GM21786 (cell line): Measurements from ENCODE around the gene CDH4.
"Not testable (repeated sequence)": the region's sequence is repeated elsewhere in the genome, so short reads cannot be mapped to it uniquely, and the experiment has no call there.

ENCODE experiments used
- ATAC-seq: cut with Tn5 transposase; IDR thresholded peaks from one replicate; pipeline ENCODE4 v1.9.1; 2021; ENCODE audit not compliant: unreplicated experiment

The CDH4 gene

DNA sequence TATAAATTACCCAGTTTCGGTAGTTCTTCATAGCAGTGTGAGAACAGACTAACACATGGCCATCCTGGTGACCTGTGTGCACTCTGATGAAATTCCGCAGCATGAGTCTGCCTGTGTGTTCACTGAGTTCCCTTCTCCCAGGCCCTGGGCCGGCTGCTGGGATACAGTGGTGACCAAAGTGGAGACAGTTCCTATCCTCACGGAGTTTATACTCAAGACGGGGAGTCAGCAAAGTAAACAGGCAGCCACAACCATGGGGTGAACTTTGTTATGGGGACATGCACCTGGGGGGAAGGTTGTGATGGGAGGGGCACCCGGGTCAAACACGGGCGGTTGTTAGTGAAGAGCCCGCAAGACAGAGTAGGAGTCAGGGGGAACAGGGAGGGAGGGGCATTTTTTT lies 202.0 kb downstream of the CDH4 start:
- no peak for ATAC-seq

DNA sequence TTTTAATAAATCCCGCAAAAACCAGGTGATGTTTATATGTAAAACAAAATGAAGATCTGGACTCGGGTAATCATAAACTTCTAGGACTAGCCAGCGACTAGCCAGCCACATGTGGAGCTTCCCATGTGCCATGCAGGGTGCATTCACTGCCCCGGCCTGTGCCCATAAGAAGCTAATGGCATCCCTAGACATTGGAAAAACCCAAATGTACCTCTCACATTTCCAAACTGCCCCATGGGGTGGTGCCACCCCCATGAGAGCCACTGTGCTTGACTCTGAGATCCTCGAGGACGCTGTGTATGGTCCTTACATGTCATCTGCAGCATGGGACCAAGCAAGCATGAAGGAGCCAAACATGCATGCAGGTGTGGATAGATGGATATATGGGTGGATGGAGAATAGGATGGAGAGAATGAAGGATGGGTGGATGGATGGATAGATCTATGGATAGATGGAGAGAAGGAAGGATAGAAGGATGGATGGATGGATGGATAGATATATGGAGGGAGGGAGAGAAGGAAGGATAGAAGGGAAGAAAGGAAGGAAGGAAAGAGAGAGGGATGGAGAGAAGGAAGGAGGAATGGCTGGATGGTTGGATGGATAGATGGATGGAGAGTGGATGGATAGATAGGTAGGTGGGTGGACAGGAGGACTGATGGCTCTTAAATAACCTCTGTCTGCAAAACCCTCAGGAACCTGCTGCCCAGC lies 203.6 kb downstream of the CDH4 start:
- no peak for ATAC-seq

- ATAC-seq: no peak
These were observed 205.7 kb downstream of the CDH4 start for GRCh38 chr20:61457725-61458124.

DNA sequence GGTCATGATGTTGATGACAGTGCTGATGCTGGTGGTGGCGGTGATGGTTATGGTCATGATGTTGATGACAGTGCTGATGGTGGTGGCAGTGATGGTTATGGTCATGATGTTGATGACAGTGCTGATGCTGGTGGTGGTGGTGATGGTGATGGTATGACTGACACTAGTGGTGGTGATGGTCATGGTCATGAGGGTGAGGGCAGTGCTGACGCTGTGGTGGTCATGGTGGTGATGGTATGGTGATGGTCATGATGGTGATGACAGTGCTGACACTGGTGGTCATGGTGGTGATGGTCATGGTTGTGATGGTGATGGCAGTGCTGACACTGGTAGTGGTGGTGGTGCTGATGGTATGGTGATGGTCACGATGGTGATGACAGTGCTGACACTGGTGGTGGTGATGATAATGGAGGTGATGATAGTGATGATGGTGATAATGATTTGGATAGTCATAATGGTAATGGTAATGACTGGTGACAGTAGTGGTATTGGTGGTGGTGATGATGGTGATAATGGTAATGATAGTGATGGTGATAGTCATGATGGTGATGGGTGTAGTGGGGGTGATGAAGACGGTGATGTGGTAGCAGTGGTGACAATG lies 206.2 kb downstream of the CDH4 start:
- ATAC-seq: no peak

GRCh38 chr20:61459266-61459665 lies 207.2 kb downstream of the CDH4 start:
- ATAC-seq: no peak

- ATAC-seq: no peak
These were observed 207.6 kb downstream of the CDH4 start for GRCh38 chr20:61459705-61460104.

DNA sequence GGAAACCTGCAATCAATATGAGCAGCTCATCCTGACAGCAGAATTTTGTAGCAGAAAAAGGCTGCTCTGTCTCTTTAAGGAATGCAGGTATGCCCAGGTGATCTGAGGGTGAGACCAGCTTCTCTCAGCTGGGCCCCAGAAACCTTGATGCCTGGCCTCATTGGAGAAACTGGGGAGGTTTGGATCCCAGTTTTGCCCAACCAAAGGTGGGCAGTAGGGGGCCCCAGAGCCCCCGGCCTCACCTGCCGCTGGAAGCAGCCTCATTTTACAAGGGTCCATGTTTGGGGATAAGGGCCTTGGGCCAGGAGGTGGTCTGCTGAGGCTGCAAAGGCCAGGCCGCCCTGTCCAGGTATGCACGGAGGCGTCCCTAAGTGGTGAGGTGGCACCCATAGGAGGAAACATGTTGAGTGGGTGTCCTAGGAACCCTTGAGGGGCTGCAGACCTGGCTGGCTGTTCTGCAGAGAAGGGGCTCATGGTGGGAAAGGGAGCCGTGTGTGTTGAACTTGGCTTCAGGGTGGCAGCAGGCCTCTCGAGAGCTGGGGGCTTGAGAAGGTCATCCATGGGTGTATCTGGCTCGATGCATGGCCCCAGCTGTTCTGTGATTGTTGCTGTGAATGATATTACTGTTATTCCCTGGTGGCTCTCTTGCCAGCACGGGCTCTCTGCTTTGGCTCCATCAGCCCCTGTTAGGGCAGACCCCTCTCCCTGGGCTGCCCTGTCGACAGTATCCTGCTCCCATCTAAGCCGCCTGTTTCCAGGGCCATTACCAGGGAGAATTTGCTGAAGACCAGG lies 208.4 kb downstream of the CDH4 start:
- no peak for ATAC-seq

GRCh38 chr20:61461461-61461860 lies 209.4 kb downstream of the CDH4 start:
- ATAC-seq: no peak

GRCh38 chr20:61464307-61465303 lies 212.5 kb downstream of the CDH4 start:
- ATAC-seq: no peak

DNA sequence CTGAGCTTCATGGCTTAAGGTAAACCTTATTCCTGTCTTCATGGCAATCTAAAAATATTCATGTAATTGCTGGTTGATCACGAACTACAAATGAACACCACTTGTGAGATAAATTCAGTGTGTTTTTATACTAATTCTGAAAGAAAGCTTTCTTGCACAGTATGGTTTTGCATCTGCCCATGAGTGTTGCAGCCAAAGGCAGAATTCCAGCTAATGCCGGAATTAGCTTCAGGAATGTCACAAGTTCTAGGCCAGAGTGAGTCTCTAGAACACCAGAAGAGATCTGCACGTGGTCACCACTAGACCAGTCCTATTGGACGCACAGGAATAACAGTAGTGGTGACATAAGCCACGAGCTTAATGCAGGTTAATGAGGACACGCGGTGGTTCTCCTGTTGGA lies 223.7 kb downstream of the CDH4 start:
- ATAC-seq: no peak

- ATAC-seq: no peak
These were observed 224.9 kb downstream of the CDH4 start for GRCh38 chr20:61476956-61477355.

- no peak for ATAC-seq
These were observed 225.4 kb downstream of the CDH4 start for GRCh38 chr20:61477451-61477861.

DNA sequence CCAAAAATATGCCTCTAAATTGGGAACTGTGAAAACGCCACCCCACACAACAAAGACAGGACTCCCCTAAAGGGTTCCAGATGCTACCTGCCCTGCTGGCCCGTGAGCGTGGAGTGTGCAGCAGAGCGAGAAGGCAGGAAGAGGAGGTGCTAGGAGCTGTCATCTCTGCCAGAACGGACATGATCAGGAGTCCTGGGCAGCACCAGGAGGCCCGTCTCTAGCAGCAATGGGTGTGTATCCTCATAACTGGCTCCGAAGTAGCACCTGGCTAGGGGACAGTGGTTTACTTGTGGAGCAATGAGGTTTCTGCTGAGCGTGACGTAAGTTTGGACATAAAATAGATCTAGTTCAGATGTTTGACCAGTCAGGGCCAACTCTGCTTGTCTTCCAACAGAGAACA lies 226.0 kb downstream of the CDH4 start:
- no peak for ATAC-seq

DNA sequence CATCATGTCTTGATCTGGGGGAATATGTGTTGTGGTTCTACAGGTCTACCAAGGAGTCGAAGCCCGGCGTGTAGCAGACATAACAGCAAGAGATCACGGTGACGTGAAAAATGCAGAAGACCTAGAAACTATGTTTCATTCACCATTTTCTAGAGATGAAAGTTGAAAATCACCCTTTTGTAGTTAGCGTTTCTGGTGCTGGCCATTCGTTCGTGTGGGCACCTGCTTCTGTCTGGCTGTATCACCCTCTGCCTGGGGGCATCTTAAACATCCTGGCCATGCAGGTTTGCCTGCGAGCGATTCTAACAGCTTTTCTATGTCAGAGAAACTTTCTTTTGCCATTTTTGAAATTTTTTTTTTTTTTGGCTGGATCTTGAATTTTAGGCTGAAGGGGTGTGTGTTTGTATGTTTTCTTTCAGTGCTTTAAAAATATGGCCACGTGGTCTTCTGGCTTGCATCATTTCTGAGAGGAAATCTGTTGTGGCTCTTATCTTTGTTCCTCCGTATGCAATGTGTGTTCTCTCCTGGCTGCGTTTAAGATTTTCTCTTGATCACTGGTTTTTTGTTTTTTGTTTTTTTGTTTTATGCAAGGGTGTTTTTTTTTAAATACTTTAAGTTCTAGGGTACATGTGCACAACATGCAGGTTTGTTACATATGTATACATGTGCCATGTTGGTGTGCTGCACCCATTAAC lies 226.7 kb downstream of the CDH4 start:
- no peak for ATAC-seq

DNA sequence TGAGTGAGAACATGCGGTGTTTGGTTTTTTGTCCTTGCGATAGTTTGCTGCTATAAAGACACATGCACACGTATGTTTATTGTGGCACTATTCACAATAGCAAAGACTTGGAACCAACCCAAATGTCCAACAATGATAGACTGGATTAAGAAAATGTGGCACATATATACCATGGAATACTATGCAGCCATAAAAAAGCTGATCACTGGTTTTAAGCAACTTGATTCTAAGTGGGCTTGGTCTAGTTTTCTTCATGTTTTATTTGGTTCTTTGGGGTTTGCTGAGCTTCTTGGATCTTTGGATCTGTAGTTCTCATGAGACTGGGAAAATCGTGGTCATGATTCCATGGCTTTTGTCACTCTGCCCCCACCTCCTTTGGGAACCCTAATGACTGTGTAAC lies 227.4 kb downstream of the CDH4 start:
- not testable (repeated sequence) for ATAC-seq

DNA sequence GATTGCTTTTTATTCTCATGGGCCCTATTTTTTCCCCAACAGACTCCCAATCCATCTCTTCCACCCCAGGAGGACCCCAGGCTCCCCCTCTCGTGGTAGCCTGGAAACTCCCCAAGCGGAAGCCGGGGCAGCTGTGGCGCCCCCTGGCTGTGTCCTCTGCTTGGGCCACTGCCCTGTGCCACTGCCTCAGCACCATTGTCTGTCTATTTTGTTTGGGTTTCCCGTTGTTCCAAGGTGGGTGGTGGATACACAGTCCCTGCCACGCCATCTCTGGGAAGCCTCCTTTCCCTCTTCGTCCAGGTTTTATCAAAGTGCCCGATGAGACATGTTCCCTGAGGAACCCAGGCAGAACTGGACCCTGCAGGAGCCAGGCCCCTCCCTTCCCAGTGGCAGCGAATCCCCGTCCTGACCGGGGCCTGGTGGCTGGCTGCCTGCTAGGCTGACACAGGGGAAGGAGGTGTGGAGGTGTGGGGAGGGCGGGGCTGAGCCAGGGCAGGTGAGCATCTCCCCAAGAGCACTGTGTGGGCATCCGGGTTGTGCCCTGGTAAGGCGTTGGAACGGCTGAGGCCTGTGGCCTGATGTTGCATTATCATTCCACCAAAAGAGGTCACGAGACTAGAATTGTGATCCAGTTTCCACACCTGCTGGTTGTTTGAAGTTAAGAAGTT lies 228.2 kb downstream of the CDH4 start:
- no peak for ATAC-seq

- ATAC-seq: no peak
These were observed 230.2 kb downstream of the CDH4 start for GRCh38 chr20:61482056-61482887.

DNA sequence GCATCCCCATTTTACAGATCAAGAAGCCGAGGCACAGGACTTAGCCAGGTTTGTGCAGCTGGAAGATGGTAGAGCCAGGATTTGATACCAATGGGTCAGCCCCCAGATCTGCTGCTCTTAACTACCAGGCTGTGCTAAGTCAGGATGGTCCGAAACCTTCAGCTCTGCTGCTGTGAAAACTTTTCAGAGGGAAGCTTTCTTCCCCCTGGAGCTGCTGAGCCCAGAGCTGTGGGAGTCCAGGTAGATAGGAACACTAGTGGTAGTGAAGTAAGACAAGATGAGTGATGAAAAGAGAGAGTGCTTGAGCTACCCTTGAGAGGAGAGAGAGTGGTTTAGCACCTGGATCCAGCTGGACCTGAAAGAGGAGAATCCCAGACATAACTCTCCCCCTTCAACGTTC lies 230.8 kb downstream of the CDH4 start:
- ATAC-seq: no peak
